Measurements from ENCODE around the gene ZP3.
"Not testable (repeated sequence)": the region's sequence is repeated elsewhere in the genome, so short reads cannot be mapped to it uniquely, and the experiment has no call there.

DNA sequence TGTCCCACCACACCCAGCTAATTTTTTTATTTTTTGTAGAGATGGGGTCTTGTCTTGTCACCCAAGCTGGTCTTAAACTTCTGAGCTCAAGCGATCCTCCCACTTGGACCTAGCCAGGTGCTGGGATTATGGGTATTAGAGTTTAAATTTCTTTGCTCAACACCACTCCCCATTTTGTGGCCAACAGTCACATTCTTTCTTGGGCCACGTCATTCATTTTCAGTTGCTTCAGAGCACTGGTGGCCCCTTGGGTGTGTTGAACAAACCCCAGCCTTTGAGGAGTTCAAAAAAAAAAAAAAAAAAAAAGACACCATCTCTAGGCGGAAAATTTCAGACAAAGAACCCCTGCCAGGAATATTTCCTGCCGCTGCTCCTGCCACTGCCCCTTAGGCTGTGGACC is 32.3 kb downstream of the ZP3 start:
- TF ChIP-seq, protein P1, sequence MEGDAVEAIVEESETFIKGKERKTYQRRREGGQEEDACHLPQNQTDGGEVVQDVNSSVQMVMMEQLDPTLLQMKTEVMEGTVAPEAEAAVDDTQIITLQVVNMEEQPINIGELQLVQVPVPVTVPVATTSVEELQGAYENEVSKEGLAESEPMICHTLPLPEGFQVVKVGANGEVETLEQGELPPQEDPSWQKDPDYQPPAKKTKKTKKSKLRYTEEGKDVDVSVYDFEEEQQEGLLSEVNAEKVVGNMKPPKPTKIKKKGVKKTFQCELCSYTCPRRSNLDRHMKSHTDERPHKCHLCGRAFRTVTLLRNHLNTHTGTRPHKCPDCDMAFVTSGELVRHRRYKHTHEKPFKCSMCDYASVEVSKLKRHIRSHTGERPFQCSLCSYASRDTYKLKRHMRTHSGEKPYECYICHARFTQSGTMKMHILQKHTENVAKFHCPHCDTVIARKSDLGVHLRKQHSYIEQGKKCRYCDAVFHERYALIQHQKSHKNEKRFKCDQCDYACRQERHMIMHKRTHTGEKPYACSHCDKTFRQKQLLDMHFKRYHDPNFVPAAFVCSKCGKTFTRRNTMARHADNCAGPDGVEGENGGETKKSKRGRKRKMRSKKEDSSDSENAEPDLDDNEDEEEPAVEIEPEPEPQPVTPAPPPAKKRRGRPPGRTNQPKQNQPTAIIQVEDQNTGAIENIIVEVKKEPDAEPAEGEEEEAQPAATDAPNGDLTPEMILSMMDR (IDR thresholded peaks at IDR 0.05), result not testable (repeated sequence)
- TF ChIP-seq POLR2A (IDR thresholded peaks at IDR 0.05), result not testable (repeated sequence)
